ENCODE data around the gene ACSM6.

Gene ACSM6

GRCh38 chr10:95273393-95274312, 79.6 kb downstream of the ACSM6 start:
- DNase-seq: no peak

GRCh38 chr10:95275726-95276366, 81.8 kb downstream of the ACSM6 start:
- DNase-seq: no peak

GRCh38 chr10:95276367-95277200, 82.5 kb downstream of the ACSM6 start:
- no peak for DNase-seq

GRCh38 chr10:95277201-95277570, 83.1 kb downstream of the ACSM6 start:
- DNase-seq: no peak

- DNase-seq: no peak
These were observed 83.6 kb downstream of the ACSM6 start for GRCh38 chr10:95277614-95278013.

Data from NCI-H187 (cell line).